Testis (tissue), 2 donors: ENCODE measurements around the gene FOCAD.

Experiments
- POLR2A ChIP-seq: fragments of 450-650 bp; IDR thresholded peaks from one replicate; pipeline ENCODE4 v1.6.1; 2017; ENCODE audit warnings: antibody characterized with exemption, mild to moderate bottlenecking, moderate library complexity
- TF ChIP-seq, protein P1 (sequence below), 3 experiments: fragments of 450-650 bp in 2 of 3; fragments of 200-600 bp in 1 of 3; sonication (generic) in 1 of 3; IDR thresholded peaks; one replicate each; pipeline ENCODE4 v1.5.1; 2016 to 2019; ENCODE audit warnings: antibody characterized with exemption in 3 of 3, mild to moderate bottlenecking in 2 of 3, moderate library complexity in 1 of 3

- TF ChIP-seq, protein P1, sequence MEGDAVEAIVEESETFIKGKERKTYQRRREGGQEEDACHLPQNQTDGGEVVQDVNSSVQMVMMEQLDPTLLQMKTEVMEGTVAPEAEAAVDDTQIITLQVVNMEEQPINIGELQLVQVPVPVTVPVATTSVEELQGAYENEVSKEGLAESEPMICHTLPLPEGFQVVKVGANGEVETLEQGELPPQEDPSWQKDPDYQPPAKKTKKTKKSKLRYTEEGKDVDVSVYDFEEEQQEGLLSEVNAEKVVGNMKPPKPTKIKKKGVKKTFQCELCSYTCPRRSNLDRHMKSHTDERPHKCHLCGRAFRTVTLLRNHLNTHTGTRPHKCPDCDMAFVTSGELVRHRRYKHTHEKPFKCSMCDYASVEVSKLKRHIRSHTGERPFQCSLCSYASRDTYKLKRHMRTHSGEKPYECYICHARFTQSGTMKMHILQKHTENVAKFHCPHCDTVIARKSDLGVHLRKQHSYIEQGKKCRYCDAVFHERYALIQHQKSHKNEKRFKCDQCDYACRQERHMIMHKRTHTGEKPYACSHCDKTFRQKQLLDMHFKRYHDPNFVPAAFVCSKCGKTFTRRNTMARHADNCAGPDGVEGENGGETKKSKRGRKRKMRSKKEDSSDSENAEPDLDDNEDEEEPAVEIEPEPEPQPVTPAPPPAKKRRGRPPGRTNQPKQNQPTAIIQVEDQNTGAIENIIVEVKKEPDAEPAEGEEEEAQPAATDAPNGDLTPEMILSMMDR (IDR thresholded peaks at IDR 0.05) = no peak
- TF ChIP-seq POLR2A = no peak
Measured at GRCh38 chr9:21018177-21018576, 334.1 kb downstream of the FOCAD start.
